HepG2 (cell line): Measurements from ENCODE around the gene TMEM141. TPM values are rescaled to one million over a fixed set of nuclear protein-coding genes. Genes with fewer than 3 reads are reported as not detected.

Source experiments
- ATF7 ChIP-seq, 2 experiments: fragments of 450-650 bp in 1 of 2; sonication (generic) in 1 of 2; formaldehyde crosslinking in 1 of 2; IDR thresholded peaks; 2 replicates each; pipeline versions ENCODE4 v1.4.0 to v1.6.1; 2016 to 2020; ENCODE audit warnings: antibody characterized with exemption in 1 of 2, mild to moderate bottlenecking in 1 of 2, missing genetic modification reagents in 1 of 2
- HDAC2 ChIP-seq: sonication (generic); formaldehyde crosslinking; IDR thresholded peaks from 2 replicates; pipeline ENCODE4 v1.4.0; 2020; ENCODE audit warnings: missing genetic modification reagents
- NFYC ChIP-seq: IDR thresholded peaks from 2 replicates; pipeline ENCODE4 v1.6.1; 2016; ENCODE audit warnings: missing genetic modification reagents, missing compliant biosample characterization
- NR2F6 ChIP-seq, 2 experiments: IDR thresholded peaks; 2 replicates each; pipeline ENCODE4 v1.6.1; 2016; ENCODE audit warnings: antibody characterized with exemption in 1 of 2, mild to moderate bottlenecking in 1 of 2
- PHF21A ChIP-seq: sonication (generic); formaldehyde crosslinking; IDR thresholded peaks from 2 replicates; pipeline ENCODE4 v1.5.0; 2020; ENCODE audit warnings: mild to moderate bottlenecking, missing genetic modification reagents
- RARG ChIP-seq: sonication (generic); formaldehyde crosslinking; IDR thresholded peaks from 2 replicates; pipeline ENCODE4 v1.4.0; 2020; ENCODE audit warnings: low read depth, mild to moderate bottlenecking, missing genetic modification reagents
- ZFY ChIP-seq: sonication (generic); formaldehyde crosslinking; IDR thresholded peaks from 2 replicates; pipeline ENCODE4 v1.4.0; 2020; ENCODE audit warnings: missing genetic modification reagents
- ZIK1 ChIP-seq: sonication (generic); formaldehyde crosslinking; IDR thresholded peaks from 2 replicates; pipeline ENCODE4 v1.5.0; 2020; ENCODE audit warnings: mild to moderate bottlenecking, low read depth, missing genetic modification reagents, borderline replicate concordance
- ZNF33A ChIP-seq: sonication (generic); formaldehyde crosslinking; IDR thresholded peaks from 2 replicates; pipeline ENCODE4 v1.5.1; 2020; ENCODE audit warnings: missing genetic modification reagents, mild to moderate bottlenecking, moderate library complexity, borderline replicate concordance
- polyA plus RNA-seq, 8 experiments: library from polyadenylated mRNA; depleted of rRNA in 3 of 8; stranded (reverse) in 7 of 8; unstranded in 1 of 8; fragments of >200 nt; fragmentation: Illumina TruSeq in 4 of 8; extraction: Trizol in 4 of 8; gene quantifications; 2 replicates each; pipeline versions ENCODE4 v1.2.1 to v1.2.3, GENCODE V29; 2011 to 2016; ENCODE audit warnings: low read depth in 4 of 8, missing spikeins in 1 of 8, mixed read lengths in 1 of 8; ENCODE audit not compliant: insufficient read depth in 1 of 8
- total RNA-seq, 5 experiments: library from RNA; depleted of rRNA; stranded (reverse); fragments of >200 nt; fragmentation: Illumina TruSeq; extraction: Trizol; gene quantifications; 2 replicates each; pipeline ENCODE4 v1.2.3, GENCODE V29; 2016; ENCODE audit warnings: low read depth in 1 of 5
- TF ChIP-seq, protein P1 (sequence below): sonication (generic); formaldehyde crosslinking; IDR thresholded peaks from 2 replicates; pipeline ENCODE4 v1.5.1; 2020; ENCODE audit warnings: missing genetic modification reagents, mild to moderate bottlenecking, borderline replicate concordance
- TF ChIP-seq, protein P2 (sequence below): sonication (generic); formaldehyde crosslinking; IDR thresholded peaks from 2 replicates; pipeline ENCODE4 v1.5.1; 2020; ENCODE audit warnings: mild to moderate bottlenecking, missing genetic modification reagents, moderate library complexity
- TF ChIP-seq, protein P3 (sequence below): sonication (generic); formaldehyde crosslinking; IDR thresholded peaks from 2 replicates; pipeline ENCODE4 v1.5.0; 2020; ENCODE audit warnings: mild to moderate bottlenecking, missing genetic modification reagents
- TF ChIP-seq, protein P4 (sequence below): sonication (generic); formaldehyde crosslinking; IDR thresholded peaks from 2 replicates; pipeline ENCODE4 v1.4.0; 2020; ENCODE audit warnings: missing genetic modification reagents, mild to moderate bottlenecking, borderline replicate concordance
- TF ChIP-seq, protein P5 (sequence below): sonication (generic); formaldehyde crosslinking; IDR thresholded peaks from 2 replicates; pipeline ENCODE4 v1.5.0; 2020; ENCODE audit warnings: missing genetic modification reagents

The TMEM141 gene
- total and polyA plus RNA-seq, 2 of the 13 experiments (the other 11 are each of a cell fraction or from before 2014, with no cell fraction given), result 81.0 to 202 TPM

DNA sequence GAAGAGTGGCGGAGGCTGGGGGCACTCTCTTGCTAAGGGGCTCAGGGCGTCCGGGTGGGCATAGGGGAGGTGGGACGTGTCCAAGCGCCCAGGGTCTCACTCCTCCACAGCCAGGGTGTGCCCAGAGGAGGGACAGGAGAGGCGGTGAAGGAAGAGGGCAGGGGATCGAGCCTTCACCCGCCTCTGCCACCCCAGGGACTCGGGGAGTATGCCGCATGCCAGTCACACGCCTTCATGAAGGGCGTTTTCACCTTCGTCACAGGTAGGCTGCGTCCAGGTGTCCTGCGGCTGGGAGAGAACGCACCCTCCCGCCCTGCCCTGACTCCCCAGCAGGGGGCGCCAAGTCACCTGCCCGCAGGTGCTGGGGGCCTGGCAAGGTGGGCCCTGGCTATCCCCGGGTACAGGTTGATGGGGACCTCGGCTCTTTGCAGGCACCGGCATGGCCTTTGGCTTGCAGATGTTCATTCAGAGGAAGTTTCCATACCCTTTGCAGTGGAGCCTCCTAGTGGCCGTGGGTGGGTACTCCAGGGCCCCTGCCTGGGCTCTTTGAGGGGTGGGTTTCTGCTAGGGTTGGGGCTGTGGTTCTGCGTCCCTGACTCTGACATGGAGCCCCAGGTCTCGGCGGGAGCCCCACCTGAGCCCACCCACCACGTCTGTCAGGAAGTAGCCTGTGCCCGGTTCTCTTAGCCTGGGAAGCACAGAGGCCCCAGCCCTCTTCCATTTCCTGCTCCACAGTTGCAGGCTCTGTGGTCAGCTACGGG, 552 bp downstream of the TMEM141 start (continued):
- TF ChIP-seq, protein P1, sequence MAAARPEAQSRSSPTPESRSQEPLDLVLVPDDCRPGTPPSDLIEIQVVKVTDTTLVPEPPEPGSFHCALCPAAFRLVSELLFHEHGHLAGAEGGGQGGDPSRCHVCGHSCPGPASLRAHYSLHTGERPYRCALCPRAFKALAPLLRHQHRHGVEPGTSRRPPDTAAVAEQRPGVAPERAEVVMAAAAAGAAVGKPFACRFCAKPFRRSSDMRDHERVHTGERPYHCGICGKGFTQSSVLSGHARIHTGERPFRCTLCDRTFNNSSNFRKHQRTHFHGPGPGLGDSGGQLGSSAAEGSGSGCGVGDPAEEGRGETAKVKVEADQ (CRISPR knock-in tag), result no peak; the same call in 1 of the 2 replicates
- no peak for TF ChIP-seq ZNF33A (CRISPR knock-in tag)
- no peak for TF ChIP-seq NR2F6 (IDR thresholded peaks at IDR 0.05)
- peak; percentile 3; the same call in 1 of the 2 replicates for TF ChIP-seq NR2F6 (CRISPR knock-in tag; IDR thresholded peaks at IDR 0.05)
- 0 out of 2 replicates have a peak, but pooled peaks have one; percentile 13 for TF ChIP-seq HDAC2
- no peak for TF ChIP-seq ATF7 (IDR thresholded peaks at IDR 0.05)
- no peak for TF ChIP-seq ATF7 (CRISPR knock-in tag; IDR thresholded peaks at IDR 0.05)
- TF ChIP-seq, protein P2, sequence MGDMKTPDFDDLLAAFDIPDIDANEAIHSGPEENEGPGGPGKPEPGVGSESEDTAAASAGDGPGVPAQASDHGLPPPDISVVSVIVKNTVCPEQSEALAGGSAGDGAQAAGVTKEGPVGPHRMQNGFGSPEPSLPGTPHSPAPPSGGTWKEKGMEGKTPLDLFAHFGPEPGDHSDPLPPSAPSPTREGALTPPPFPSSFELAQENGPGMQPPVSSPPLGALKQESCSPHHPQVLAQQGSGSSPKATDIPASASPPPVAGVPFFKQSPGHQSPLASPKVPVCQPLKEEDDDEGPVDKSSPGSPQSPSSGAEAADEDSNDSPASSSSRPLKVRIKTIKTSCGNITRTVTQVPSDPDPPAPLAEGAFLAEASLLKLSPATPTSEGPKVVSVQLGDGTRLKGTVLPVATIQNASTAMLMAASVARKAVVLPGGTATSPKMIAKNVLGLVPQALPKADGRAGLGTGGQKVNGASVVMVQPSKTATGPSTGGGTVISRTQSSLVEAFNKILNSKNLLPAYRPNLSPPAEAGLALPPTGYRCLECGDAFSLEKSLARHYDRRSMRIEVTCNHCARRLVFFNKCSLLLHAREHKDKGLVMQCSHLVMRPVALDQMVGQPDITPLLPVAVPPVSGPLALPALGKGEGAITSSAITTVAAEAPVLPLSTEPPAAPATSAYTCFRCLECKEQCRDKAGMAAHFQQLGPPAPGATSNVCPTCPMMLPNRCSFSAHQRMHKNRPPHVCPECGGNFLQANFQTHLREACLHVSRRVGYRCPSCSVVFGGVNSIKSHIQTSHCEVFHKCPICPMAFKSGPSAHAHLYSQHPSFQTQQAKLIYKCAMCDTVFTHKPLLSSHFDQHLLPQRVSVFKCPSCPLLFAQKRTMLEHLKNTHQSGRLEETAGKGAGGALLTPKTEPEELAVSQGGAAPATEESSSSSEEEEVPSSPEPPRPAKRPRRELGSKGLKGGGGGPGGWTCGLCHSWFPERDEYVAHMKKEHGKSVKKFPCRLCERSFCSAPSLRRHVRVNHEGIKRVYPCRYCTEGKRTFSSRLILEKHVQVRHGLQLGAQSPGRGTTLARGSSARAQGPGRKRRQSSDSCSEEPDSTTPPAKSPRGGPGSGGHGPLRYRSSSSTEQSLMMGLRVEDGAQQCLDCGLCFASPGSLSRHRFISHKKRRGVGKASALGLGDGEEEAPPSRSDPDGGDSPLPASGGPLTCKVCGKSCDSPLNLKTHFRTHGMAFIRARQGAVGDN (CRISPR knock-in tag), result peak; percentile 89
- TF ChIP-seq, protein P3, sequence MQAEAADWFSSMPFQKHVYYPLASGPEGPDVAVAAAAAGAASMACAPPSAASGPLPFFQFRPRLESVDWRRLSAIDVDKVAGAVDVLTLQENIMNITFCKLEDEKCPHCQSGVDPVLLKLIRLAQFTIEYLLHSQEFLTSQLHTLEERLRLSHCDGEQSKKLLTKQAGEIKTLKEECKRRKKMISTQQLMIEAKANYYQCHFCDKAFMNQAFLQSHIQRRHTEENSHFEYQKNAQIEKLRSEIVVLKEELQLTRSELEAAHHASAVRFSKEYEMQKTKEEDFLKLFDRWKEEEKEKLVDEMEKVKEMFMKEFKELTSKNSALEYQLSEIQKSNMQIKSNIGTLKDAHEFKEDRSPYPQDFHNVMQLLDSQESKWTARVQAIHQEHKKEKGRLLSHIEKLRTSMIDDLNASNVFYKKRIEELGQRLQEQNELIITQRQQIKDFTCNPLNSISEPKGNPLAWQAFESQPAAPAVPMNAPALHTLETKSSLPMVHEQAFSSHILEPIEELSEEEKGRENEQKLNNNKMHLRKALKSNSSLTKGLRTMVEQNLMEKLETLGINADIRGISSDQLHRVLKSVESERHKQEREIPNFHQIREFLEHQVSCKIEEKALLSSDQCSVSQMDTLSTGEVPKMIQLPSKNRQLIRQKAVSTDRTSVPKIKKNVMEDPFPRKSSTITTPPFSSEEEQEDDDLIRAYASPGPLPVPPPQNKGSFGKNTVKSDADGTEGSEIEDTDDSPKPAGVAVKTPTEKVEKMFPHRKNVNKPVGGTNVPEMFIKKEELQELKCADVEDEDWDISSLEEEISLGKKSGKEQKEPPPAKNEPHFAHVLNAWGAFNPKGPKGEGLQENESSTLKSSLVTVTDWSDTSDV (CRISPR knock-in tag), result no peak
- TF ChIP-seq, protein P4, sequence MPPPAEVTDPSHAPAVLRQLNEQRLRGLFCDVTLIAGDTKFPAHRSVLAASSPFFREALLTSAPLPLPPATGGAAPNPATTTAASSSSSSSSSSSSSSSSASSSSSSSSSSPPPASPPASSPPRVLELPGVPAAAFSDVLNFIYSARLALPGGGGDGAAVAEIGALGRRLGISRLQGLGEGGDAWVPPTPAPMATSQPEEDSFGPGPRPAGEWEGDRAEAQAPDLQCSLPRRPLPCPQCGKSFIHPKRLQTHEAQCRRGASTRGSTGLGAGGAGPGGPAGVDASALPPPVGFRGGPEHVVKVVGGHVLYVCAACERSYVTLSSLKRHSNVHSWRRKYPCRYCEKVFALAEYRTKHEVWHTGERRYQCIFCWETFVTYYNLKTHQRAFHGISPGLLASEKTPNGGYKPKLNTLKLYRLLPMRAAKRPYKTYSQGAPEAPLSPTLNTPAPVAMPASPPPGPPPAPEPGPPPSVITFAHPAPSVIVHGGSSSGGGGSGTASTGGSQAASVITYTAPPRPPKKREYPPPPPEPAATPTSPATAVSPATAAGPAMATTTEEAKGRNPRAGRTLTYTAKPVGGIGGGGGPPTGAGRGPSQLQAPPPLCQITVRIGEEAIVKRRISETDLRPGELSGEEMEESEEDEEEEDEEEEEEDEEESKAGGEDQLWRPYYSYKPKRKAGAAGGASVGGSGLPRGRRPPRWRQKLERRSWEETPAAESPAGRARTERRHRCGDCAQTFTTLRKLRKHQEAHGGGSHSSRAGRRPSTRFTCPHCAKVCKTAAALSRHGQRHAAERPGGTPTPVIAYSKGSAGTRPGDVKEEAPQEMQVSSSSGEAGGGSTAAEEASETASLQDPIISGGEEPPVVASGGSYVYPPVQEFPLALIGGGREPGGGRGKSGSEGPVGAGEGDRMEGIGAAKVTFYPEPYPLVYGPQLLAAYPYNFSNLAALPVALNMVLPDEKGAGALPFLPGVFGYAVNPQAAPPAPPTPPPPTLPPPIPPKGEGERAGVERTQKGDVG (CRISPR knock-in tag), result 0 out of 2 replicates have a peak, but pooled peaks have one; percentile 32
- TF ChIP-seq RARG, result no peak
- peak; percentile 57; the same call in 1 of the 2 replicates for TF ChIP-seq ZFY (CRISPR knock-in tag)
- peak; percentile 47; the same call in 1 of the 2 replicates for TF ChIP-seq ZIK1
- TF ChIP-seq, protein P5, sequence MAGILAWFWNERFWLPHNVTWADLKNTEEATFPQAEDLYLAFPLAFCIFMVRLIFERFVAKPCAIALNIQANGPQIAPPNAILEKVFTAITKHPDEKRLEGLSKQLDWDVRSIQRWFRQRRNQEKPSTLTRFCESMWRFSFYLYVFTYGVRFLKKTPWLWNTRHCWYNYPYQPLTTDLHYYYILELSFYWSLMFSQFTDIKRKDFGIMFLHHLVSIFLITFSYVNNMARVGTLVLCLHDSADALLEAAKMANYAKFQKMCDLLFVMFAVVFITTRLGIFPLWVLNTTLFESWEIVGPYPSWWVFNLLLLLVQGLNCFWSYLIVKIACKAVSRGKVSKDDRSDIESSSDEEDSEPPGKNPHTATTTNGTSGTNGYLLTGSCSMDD (CRISPR knock-in tag), result no peak
- peak; percentile 55 for TF ChIP-seq PHF21A (CRISPR knock-in tag)
- TF ChIP-seq NFYC (CRISPR knock-in tag), result no peak
